Adrenal gland (tissue), 5 donors: Measurements from ENCODE around the gene RAC3.
A peak's percentile ranks its signal among the peaks of the same experiment; 100 is the strongest.

Experiments used
- POLR2A ChIP-seq, 2 donors: fragments of 450-650 bp; IDR thresholded peaks; one replicate each; pipeline ENCODE4 v1.6.1; 2017; ENCODE audit warnings: antibody characterized with exemption in 2 of 2, mild to moderate bottlenecking in 2 of 2, moderate library complexity in 1 of 2
- TF ChIP-seq, protein P1 (sequence below), 6 experiments: fragments of 450-650 bp in 4 of 6; fragments of 200-600 bp in 2 of 6; sonication (generic) in 1 of 6; IDR thresholded peaks; 1 replicate in 5 of 6; 2 replicates in 1 of 6; pipeline versions ENCODE4 v1.5.1 to v1.8.0; 2016 to 2021; ENCODE audit warnings: antibody characterized with exemption in 6 of 6, mild to moderate bottlenecking in 2 of 6, moderate library complexity in 1 of 6
- donor health status: DM: no; HTN: no; CAD: no.

DNA sequence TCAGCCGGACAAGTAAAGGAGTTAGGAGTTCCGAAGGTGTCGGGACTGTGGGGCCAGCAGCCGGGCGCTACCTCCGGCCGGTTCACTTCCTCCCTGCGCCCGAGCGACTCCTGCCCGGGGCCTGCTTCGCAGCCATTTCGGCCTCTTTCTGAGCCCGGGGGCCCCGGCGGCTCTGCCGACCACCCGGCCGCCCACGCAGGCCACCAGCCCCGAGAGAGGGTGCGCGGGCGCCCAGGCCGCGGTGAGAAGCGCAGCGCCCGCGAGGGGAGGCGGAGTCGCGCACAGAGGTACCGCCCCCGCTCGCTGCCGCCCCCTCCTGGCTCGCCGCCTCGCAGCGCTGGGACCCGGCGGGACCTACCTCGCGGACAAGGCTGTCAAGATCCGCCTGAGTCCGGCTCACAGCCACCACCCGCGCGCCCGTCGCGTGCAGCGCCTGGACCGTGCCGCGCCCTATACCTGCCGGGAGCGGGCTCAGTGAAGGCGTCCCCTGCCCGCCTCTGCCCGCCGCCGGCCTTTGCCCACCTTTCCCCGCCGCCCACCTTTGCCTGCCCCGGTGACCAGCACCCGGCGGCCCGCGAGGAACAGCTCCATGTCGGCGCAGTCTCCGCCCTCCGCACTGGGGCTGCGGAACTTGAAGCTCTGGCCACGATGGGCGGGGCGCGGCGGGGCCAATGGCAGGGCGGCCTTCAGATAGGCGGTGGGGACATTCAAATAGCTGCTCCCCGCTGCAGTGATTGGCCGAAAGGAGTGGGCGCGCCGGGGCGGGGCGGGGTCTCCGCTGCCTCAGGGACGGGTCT lies 5.8 kb downstream of the RAC3 start, which contains the start of gene DCXR:
- TF ChIP-seq, protein P1, sequence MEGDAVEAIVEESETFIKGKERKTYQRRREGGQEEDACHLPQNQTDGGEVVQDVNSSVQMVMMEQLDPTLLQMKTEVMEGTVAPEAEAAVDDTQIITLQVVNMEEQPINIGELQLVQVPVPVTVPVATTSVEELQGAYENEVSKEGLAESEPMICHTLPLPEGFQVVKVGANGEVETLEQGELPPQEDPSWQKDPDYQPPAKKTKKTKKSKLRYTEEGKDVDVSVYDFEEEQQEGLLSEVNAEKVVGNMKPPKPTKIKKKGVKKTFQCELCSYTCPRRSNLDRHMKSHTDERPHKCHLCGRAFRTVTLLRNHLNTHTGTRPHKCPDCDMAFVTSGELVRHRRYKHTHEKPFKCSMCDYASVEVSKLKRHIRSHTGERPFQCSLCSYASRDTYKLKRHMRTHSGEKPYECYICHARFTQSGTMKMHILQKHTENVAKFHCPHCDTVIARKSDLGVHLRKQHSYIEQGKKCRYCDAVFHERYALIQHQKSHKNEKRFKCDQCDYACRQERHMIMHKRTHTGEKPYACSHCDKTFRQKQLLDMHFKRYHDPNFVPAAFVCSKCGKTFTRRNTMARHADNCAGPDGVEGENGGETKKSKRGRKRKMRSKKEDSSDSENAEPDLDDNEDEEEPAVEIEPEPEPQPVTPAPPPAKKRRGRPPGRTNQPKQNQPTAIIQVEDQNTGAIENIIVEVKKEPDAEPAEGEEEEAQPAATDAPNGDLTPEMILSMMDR (IDR thresholded peaks at IDR 0.05) = peak; percentile 21 to 85 (median 58)
- peak; percentile 73 to 91 for TF ChIP-seq POLR2A (IDR thresholded peaks at IDR 0.05)
